GM23338 (cell line): Measurements from ENCODE around the gene FAM228B. TPM values are rescaled to one million over a fixed set of nuclear protein-coding genes. Genes with fewer than 3 reads are reported as not detected.

ENCODE experiments used
- ATAC-seq: fragments of 200-7000 bp; cut with Tn5 transposase; 3 replicates; pipeline ENCODE4 v1.9.1; 2020
- DNase-seq: peaks from one replicate; pipeline ENCODE4 v3.0.0-alpha.2; 2015; ENCODE audit warnings: low spot score
- H2AFZ ChIP-seq: fragments of 200-600 bp; sonication (generic); 2 replicates; pipeline ENCODE4 v1.8.0; 2016; ENCODE audit warnings: antibody characterized with exemption, mild to moderate bottlenecking, moderate library complexity
- H3F3A ChIP-seq: fragments of 200-600 bp; sonication (generic); replicated peaks from 2 replicates; pipeline ENCODE4 v1.8.0; 2017; ENCODE audit warnings: antibody characterized with exemption, mixed run types, low read depth
- H3K27ac ChIP-seq: fragments of 200-600 bp; sonication (generic); 2 replicates; pipeline ENCODE4 v1.6.1; 2016; ENCODE audit warnings: low read depth
- H3K27me3 ChIP-seq: fragments of 200-600 bp; sonication (generic); 2 replicates; pipeline ENCODE4 v1.8.0; 2016; ENCODE audit warnings: mild to moderate bottlenecking, mixed run types, moderate library complexity; ENCODE audit not compliant: insufficient read depth
- H3K36me3 ChIP-seq: fragments of 200-600 bp; sonication (generic); 2 replicates; pipeline ENCODE4 v1.8.0; 2016; ENCODE audit warnings: mild to moderate bottlenecking; ENCODE audit not compliant: insufficient read depth
- H3K4me1 ChIP-seq: fragments of 200-600 bp; sonication (generic); 2 replicates; pipeline ENCODE4 v1.8.0; 2016; ENCODE audit warnings: mild to moderate bottlenecking, moderate library complexity; ENCODE audit not compliant: insufficient read depth
- H3K4me2 ChIP-seq: fragments of 200-600 bp; sonication (generic); 2 replicates; pipeline ENCODE4 v1.7.1; 2017; ENCODE audit warnings: mixed run types
- H3K4me3 ChIP-seq: fragments of 200-600 bp; sonication (generic); 2 replicates; pipeline ENCODE4 v1.6.1; 2016; ENCODE audit warnings: mixed run types
- H3K79me2 ChIP-seq: fragments of 200-600 bp; sonication (generic); replicated peaks from 2 replicates; pipeline ENCODE4 v1.8.0; 2017; ENCODE audit warnings: mild to moderate bottlenecking; ENCODE audit not compliant: insufficient read depth
- H3K9me2 ChIP-seq: fragments of 200-600 bp; sonication (generic); 2 replicates; pipeline ENCODE4 v1.8.0; 2017; ENCODE audit not compliant: insufficient read depth
- H4K20me1 ChIP-seq: fragments of 200-600 bp; sonication (generic); replicated peaks from 2 replicates; pipeline ENCODE4 v1.8.0; 2017; ENCODE audit warnings: mild to moderate bottlenecking; ENCODE audit not compliant: insufficient read depth
- H3K27ac Mint-ChIP-seq: 2 replicates; pipeline ENCODE4 v1.8.0; 2020; ENCODE audit warnings: inconsistent platforms, mild to moderate bottlenecking, moderate library complexity, mixed read lengths
- H3K27me3 Mint-ChIP-seq: 3 replicates; pipeline ENCODE4 v1.8.0; 2022; ENCODE audit warnings: low read depth, mild to moderate bottlenecking, moderate library complexity, mixed read lengths, inconsistent platforms; ENCODE audit not compliant: insufficient read depth, poor library complexity
- H3K36me3 Mint-ChIP-seq: 3 replicates; pipeline ENCODE4 v1.8.0; 2021; ENCODE audit warnings: low read depth, mild to moderate bottlenecking, inconsistent platforms, moderate library complexity, mixed read lengths
- H3K4me1 Mint-ChIP-seq: 3 replicates; pipeline ENCODE4 v1.8.0; 2020; ENCODE audit warnings: mild to moderate bottlenecking, inconsistent platforms, mixed read lengths
- H3K4me3 Mint-ChIP-seq: 3 replicates; pipeline ENCODE4 v1.8.0; 2021; ENCODE audit warnings: moderate library complexity, mild to moderate bottlenecking, inconsistent platforms, mixed read lengths
- H3K9me3 Mint-ChIP-seq: 3 replicates; pipeline ENCODE4 v1.8.0; 2020; ENCODE audit warnings: moderate library complexity, mild to moderate bottlenecking, inconsistent platforms, mixed read lengths
- EZH2phosphoT487 ChIP-seq: fragments of 200-600 bp; sonication (generic); IDR thresholded peaks from one replicate; pipeline ENCODE4 v1.8.1; 2018; ENCODE audit warnings: antibody characterized with exemption; ENCODE audit not compliant: unreplicated experiment
- JUNB ChIP-seq: IDR thresholded peaks from one replicate; pipeline ENCODE4 v1.6.1; 2016; ENCODE audit warnings: antibody characterized with exemption; ENCODE audit not compliant: unreplicated experiment
- NANOG ChIP-seq: IDR thresholded peaks from 2 replicates; pipeline ENCODE4 v1.6.1; 2016; ENCODE audit warnings: antibody characterized with exemption, borderline replicate concordance
- POLR2AphosphoS5 ChIP-seq: IDR thresholded peaks from 2 replicates; pipeline ENCODE4 v1.6.1; 2016; ENCODE audit warnings: antibody characterized with exemption, low read depth
- ZNF114 ChIP-seq: fragments of 250-450 bp; sonication (Bioruptor Pico); IDR thresholded peaks from 2 replicates; pipeline ENCODE4 v1.5.0; 2020; ENCODE audit warnings: mild to moderate bottlenecking, moderate library complexity
- ZNF331 ChIP-seq: fragments of 250-450 bp; sonication (Bioruptor Pico); IDR thresholded peaks from 2 replicates; pipeline ENCODE4 v1.5.0; 2020; ENCODE audit warnings: low read depth, mild to moderate bottlenecking, moderate library complexity
- polyA plus RNA-seq: library from polyadenylated mRNA; unstranded; fragments of >200 nt; fragmentation: Nextera tagmentation; extraction: Ambion mirVana; gene quantifications from 2 replicates; pipeline ENCODE4 v1.2.1, GENCODE V29; 2016
- total RNA-seq: library from RNA; depleted of rRNA; stranded (reverse); fragments of >200 nt; shearing (Covaris generic); gene quantifications from 2 replicates; pipeline ENCODE4 v1.2.3, GENCODE V29; 2014
- TF ChIP-seq, protein P1 (sequence below): IDR thresholded peaks from one replicate; pipeline ENCODE4 v1.6.1; 2018; ENCODE audit warnings: antibody characterized with exemption; ENCODE audit not compliant: unreplicated experiment

The FAM228B gene
- total and polyA plus RNA-seq, 2 experiments from 2014 or later, result 3.4 to 7.9 TPM

DNA sequence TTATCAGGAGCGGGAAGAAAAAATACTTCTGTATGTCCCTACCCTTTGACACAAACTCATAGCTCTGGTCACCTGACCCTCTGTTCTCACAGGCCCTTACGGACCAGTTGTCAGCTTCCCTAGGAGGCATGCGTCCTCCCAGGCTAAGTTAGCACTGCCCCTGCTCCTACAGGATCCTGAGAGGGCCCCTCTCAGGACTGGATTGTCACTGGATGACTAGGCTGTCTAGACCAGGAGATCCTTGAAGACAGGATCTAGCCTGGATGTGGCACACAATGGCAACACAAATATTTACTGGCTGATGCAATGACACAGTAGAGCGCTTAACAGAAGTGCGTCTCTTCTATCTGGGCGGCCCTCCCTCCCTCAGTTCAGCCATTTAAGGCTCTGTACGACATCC lies 59.2 kb downstream of the FAM228B start:
- H3K36me3 ChIP-seq, result no peaks in the 10 kb centered on the region
- no peak overlapping the region for H3K4me2 ChIP-seq
- Mint-ChIP-seq H3K36me3 (no peaks in the 10 kb centered on the region), H3K4me1 (no peaks in the 10 kb centered on the region), H3K4me3 (no peak overlapping the region), H3K27ac (peak overlapping the region; percentile 89; the same call in 1 of the 2 replicates), H3K9me3 (no peaks in the 10 kb centered on the region), H3K27me3 (peaks cover 3% of the 10 kb centered on the region)
- DNase-seq (no peak), ATAC-seq (no peak; the same call in 2 of the 3 replicates)
- no peaks in the 10 kb centered on the region for H3K9me2 ChIP-seq
- H2AFZ ChIP-seq, result peak overlapping the region; percentile 95
- no peak overlapping the region for H3K4me3 ChIP-seq
- H4K20me1 ChIP-seq, result no peaks in the 10 kb centered on the region
- no peaks in the 10 kb centered on the region for H3F3A ChIP-seq
- no peaks in the 10 kb centered on the region for H3K4me1 ChIP-seq
- TF ChIP-seq NANOG (no peak), ZNF114 (CRISPR knock-in tag) (no peak), POLR2AphosphoS5 (no peak)
- TF ChIP-seq, protein P1, sequence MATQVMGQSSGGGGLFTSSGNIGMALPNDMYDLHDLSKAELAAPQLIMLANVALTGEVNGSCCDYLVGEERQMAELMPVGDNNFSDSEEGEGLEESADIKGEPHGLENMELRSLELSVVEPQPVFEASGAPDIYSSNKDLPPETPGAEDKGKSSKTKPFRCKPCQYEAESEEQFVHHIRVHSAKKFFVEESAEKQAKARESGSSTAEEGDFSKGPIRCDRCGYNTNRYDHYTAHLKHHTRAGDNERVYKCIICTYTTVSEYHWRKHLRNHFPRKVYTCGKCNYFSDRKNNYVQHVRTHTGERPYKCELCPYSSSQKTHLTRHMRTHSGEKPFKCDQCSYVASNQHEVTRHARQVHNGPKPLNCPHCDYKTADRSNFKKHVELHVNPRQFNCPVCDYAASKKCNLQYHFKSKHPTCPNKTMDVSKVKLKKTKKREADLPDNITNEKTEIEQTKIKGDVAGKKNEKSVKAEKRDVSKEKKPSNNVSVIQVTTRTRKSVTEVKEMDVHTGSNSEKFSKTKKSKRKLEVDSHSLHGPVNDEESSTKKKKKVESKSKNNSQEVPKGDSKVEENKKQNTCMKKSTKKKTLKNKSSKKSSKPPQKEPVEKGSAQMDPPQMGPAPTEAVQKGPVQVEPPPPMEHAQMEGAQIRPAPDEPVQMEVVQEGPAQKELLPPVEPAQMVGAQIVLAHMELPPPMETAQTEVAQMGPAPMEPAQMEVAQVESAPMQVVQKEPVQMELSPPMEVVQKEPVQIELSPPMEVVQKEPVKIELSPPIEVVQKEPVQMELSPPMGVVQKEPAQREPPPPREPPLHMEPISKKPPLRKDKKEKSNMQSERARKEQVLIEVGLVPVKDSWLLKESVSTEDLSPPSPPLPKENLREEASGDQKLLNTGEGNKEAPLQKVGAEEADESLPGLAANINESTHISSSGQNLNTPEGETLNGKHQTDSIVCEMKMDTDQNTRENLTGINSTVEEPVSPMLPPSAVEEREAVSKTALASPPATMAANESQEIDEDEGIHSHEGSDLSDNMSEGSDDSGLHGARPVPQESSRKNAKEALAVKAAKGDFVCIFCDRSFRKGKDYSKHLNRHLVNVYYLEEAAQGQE, result no peak
- H3K27me3 ChIP-seq, result no peaks in the 10 kb centered on the region
- no peaks in the 10 kb centered on the region for H3K79me2 ChIP-seq
- no peak overlapping the region for H3K27ac ChIP-seq

DNA sequence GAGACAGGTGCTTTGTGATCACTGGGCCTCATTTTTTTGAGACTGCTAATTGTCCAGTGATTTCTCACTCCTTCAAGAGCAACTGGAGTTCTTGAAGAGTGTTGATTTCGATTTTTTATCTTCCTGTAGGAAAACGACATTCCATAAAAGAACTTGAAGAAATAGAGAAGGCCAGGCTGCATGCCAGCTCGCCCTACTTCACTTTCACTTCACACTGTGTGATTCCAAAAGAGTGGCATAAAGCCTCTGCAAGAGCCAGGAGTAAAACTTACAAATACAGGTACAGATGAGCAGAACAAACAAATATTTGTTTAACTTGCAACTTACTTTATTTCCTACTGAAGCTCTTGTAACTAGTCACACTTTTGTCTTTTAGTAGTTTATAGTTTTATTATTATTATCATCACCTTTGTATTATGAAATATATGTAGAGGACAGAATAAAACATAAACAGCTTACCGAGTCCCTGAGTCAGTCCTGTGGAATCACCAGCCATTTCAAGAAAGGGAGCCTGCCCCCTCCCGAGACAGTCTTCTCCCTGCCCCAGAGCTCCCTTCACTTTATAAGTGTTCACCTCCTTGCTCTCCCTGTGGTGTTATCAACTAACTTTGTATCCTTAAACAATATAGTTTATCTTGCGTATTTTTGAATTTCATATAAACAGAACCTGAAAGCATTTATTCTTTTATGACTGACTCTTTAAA lies 60.2 kb downstream of the FAM228B start:
- Histone ChIP-seq H3K27ac (no peak overlapping the region), H3K4me3 (no peak overlapping the region), H3K9me2 (no peaks in the 10 kb centered on the region), H3K36me3 (no peaks in the 10 kb centered on the region), H4K20me1 (no peaks in the 10 kb centered on the region), H3K4me2 (no peak overlapping the region), H3K27me3 (no peaks in the 10 kb centered on the region), H3K4me1 (no peaks in the 10 kb centered on the region), H3F3A (no peaks in the 10 kb centered on the region), H2AFZ (0 out of 2 replicates have a peak overlapping the region, but pooled peaks have one; percentile 26), H3K79me2 (no peaks in the 10 kb centered on the region)
- no peak overlapping the region for H3K27ac Mint-ChIP-seq
- ATAC-seq, result no peak
- peaks cover 3% of the 10 kb centered on the region for H3K27me3 Mint-ChIP-seq
- H3K36me3 Mint-ChIP-seq, result no peaks in the 10 kb centered on the region
- H3K9me3 Mint-ChIP-seq, result no peaks in the 10 kb centered on the region
- no peak for TF ChIP-seq JUNB
- TF ChIP-seq ZNF331, result no peak
- no peak for TF ChIP-seq EZH2phosphoT487
- DNase-seq, result no peak
- no peaks in the 10 kb centered on the region for H3K4me1 Mint-ChIP-seq
- H3K4me3 Mint-ChIP-seq, result no peak overlapping the region
